GM19468 (cell line): ENCODE data around the gene MET.
"Not testable (repeated sequence)": the region's sequence is repeated elsewhere in the genome, so short reads cannot be mapped to it uniquely, and the experiment has no call there.

Experiments
- ATAC-seq: cut with Tn5 transposase; IDR thresholded peaks from one replicate; pipeline ENCODE4 v1.9.1; 2021; ENCODE audit warnings: mild to moderate bottlenecking, moderate library complexity, moderate number of reproducible peaks; ENCODE audit not compliant: unreplicated experiment; ENCODE audit errors: extremely low read depth

MET gene

GRCh38 chr7:116671681-116672595 lies at the start of gene MET:
TSS of gene MET (plus strand) at chr7:116672196. CDS start at chr7:116699085, 26,889 bp downstream.
- peak; percentile 78 for ATAC-seq

DNA sequence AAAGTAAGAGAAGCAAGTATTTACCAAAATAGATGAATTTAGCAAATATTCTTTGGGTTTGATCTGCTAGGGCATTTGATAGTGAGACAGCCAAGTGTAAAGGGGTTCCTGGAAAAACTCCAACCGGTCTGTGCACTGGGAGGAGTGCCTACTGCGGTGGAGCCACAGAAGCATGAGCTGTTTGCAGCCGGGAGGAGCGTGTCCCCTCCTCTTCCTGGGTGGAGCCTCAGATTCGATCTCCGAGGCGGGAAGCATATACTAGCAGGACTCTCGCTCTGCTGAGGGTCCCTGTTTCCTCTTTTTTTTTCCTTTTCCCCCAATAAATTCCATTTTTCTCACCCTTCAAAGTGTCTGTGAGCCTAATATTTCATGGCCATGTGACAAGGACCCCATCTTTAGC lies 45.1 kb upstream of the MET start:
- ATAC-seq, result no peak

DNA sequence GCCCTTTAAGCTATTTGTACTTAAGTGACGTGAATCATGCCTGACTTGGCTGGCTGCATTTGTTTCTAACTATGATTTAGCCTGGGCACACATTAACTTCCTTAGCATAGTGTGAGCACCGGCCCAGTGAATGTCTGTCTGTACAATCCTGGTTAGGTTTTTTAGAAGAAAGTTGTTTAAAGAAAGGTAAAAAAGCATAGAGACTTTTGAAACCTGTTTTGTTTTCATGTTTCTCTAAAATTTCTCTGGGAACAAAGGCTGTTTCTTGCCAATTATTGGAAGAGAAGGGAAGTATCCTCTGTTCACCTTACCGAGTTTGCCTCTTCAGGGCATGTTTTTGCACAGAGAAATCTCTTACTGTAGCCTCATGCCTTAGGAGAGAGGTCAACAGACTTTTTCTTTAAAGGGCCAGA lies 42.9 kb upstream of the MET start:
- no peak for ATAC-seq

DNA sequence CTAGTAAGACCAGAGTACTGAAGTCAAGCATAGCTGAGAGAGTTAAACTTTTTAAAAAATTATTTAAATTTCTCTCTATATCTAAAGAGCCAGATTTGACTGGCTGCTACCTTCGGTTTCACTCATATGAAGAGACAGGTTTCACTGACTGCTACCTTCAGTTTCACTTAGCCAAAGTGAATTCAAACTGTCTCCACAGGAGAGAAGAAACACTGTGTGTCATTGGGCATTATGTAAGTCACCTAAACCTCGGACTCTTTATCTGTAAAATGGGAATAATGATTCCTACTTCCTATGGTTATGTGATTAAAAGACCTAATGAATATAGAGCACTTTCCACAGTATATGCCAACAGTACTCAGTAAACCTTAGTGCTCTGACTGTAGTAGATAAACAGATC lies 41.6 kb upstream of the MET start:
- ATAC-seq, result peak; percentile 95

DNA sequence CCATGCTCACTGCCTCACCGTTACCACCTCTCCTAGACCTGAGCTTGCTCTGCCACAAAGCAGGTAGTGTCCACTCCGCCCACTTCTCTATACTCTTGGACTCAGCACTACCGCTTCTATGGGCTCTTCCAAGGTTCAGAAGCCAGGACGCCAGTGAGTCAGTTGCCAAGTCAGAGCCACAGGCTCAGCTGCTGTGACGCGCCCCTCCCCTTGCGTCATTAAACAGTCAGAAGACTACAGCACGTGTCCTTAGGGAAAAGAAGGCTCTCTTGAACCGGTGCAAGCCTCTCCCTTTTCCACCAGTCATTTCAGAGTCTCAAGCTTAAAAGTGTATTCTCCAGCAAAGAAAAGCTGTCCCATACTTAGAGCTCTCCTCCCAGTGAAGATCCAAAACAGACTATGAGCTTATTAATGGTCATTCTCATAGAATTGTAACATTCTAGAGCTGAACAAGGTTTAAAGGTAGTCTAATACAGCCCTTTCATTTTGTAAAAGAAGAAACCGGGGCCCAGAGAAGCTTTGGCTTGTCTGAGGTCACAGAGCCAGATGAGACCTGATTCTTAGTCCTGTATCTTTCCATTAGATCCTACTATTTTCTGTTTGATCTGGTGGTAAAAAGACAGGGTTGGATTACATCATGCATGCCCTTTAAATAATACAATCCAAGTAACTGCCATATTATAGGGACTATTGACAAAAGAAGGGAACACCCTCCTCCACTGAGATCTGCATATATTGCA lies 40.9 kb upstream of the MET start:
- ATAC-seq, result no peak

DNA sequence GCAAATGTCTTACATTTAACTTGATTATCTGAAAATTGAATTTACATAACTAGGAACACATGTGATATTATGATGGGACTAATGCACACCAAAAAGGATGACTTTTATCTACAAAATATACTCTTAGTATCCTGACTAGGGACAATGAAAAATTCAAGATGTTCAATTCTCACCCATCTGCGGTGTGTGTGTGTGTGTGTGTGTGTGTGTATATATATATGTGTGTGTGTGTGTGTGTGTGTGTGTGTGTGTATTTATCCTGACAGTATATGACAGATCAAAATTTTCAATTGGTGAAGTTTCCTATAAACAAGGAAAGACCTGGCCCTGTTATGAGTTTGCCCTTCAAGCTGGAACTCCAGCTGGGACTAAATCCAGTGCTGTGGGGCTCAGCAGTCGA lies 40.3 kb upstream of the MET start:
- no peak for ATAC-seq

DNA sequence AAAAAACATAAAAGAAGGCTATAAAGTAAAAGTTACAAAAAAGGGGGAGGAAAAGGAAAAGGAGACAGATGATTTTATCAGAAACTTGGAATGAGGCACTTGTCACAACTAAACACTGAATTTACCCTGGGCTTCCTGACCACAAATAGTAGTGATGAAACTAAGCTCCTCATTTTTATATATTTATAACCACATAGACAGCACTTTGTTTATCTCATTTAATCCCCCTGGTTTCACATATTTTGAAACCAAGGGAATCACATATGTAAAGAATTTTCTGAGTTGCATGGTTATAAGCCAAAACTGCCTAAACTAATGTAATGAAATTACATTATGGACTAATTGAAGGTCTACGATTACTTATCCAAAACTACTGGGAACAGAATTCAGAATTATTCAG lies 39.6 kb upstream of the MET start:
- ATAC-seq, result no peak

- ATAC-seq, result no peak
Observed at GRCh38 chr7:116633131-116633988, 38.6 kb upstream of the MET start.

DNA sequence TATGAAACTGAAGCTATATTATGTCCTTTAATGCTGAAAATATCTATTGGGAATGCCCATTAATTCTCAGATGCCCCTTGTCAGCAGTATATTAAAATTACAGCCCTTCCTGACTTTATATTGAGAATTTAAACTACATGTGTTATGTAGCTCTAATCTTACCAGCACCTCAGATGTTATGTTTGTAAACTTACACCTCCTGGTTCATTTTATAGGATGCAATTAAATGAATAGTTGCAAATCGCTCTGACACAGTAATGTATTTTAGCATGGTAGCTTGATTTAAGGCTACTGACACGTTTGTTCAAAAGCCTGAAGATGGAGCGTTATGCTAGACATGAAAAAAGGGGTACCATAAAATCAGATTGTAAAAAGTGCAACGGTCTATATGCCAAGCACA lies 35.0 kb upstream of the MET start:
- ATAC-seq, result no peak

- ATAC-seq, result not testable (repeated sequence)
Observed at GRCh38 chr7:116638592-116638991, 33.4 kb upstream of the MET start.

DNA sequence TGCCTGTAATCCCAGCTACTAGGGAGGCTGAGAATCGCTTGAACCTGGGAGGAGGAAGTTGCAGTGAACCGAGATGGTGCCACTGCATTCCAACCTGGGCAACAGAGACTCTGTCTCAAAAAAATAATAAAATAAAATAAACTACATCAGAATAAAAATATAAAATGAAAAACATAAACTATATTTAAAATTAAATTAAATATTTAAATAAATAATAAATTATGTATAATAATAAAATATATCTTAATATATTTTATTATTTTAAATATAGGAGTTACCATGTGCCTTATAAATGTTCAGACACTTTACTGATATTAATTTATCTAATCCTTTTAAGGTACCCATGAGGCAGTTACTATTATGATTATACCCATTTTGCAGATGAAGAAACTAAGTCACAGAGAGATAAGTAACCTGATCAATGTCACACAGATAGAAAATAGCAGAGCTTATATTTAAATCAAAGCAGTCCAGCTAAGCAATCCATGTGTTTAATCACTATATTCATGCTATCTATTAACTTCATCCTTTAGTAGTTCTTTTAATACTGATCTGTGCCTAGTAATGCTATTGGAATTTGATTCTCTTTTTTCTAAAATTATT lies 30.3 kb upstream of the MET start:
- no peak for ATAC-seq

GRCh38 chr7:116643148-116643547 lies 28.8 kb upstream of the MET start:
- not testable (repeated sequence) for ATAC-seq

- ATAC-seq, result no peak
Observed at GRCh38 chr7:116644628-116645027, 27.4 kb upstream of the MET start.

GRCh38 chr7:116647290-116647689 lies 24.7 kb upstream of the MET start:
- no peak for ATAC-seq

- ATAC-seq, result no peak
Observed at GRCh38 chr7:116647861-116648260, 24.1 kb upstream of the MET start.

DNA sequence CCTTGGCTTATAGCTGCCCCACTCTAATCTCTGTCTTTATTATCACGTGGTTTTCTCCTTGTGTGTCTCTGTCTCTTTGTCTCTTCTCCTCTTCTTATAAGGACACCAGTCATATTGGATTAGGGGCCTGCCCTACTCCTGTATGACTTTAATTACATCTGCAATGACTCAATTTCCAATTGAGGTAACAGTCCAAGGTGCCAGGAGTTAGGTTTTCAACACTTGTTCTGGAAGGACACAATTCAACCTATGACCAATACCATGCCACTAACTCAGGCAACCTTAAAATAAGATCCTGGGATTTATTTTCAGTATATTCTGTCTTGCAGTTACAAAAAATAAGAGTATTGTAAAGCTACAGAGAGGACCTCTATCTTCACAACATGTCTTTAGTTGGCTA lies 21.6 kb upstream of the MET start:
- no peak for ATAC-seq

DNA sequence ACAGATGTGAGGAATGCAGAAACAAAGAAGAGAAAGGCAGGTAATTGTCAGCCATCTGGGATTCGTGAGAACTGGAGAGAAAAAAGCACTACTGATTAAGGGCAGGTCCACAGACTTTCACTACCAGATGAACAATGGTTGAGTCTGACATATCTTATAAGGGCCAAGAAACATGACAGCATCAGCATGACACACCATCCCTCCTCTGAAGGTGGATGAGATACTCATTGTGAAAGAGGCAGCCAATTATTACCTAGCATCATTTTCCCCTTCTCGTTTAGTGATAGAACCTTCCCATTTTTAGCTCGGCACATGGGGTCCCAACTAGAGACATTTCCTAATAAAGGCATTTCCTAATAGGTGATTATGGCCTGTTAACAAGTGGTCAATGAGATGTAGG lies 19.2 kb upstream of the MET start:
- ATAC-seq, result no peak

DNA sequence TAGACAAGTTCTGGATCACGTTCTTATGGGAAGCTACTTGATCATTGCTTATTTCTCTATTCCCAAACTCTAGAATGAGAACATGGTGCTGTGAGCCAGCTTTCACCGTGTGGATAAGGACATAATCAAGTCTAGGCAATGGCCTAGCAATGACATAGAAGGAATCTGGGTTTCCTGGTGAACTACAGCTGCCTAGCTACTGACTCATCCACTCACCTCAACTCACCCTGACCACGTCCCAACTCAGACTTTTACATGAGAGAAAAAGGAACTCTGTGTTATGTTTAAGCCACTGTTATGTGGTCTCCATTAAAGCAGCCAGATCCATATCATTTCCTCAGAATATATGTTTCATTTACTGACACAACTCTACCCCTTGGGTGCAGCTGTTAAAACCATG lies 18.8 kb upstream of the MET start:
- no peak for ATAC-seq

GRCh38 chr7:116653646-116654045 lies 18.4 kb upstream of the MET start:
- no peak for ATAC-seq

- not testable (repeated sequence) for ATAC-seq
Observed at GRCh38 chr7:116659248-116659647, 12.7 kb upstream of the MET start.
